ENCODE measurements around the gene PAN3. TPM values are rescaled to one million over a fixed set of nuclear protein-coding genes. Genes with fewer than 3 reads are reported as not detected.

PAN3 gene
- total RNA-seq, 1 donor from 2014 or later = 15.5 TPM

- no peak for DNase-seq (ENCODE audit: low read depth)
- H3K4me3 ChIP-seq (ENCODE audit: low read depth, low read length) = no peak overlapping the region
- no peak for TF ChIP-seq CTCF (conservative IDR thresholded peaks at IDR 0.05; ENCODE audit: low read depth, low read length)
Measured at GRCh38 chr13:28328271-28328607, 189.9 kb downstream of the PAN3 start.

GRCh38 chr13:28329395-28330158 lies 191.2 kb downstream of the PAN3 start:
- H3K4me3 ChIP-seq (ENCODE audit: low read depth, low read length) = no peak overlapping the region
- TF ChIP-seq CTCF (conservative IDR thresholded peaks at IDR 0.05; ENCODE audit: low read depth, low read length) = no peak
- no peak for DNase-seq (ENCODE audit: low read depth)

GRCh38 chr13:28333204-28333881 lies 195.0 kb downstream of the PAN3 start:
- no peak overlapping the region for H3K4me3 ChIP-seq (ENCODE audit: low read depth, low read length)
- no peak for TF ChIP-seq CTCF (conservative IDR thresholded peaks at IDR 0.05; ENCODE audit: low read depth, low read length)
- no peak for DNase-seq (ENCODE audit: low read depth)

GRCh38 chr13:28336193-28336657 lies 197.9 kb downstream of the PAN3 start:
- H3K4me3 ChIP-seq (ENCODE audit: low read depth, low read length) = no peak overlapping the region
- no peak for DNase-seq (ENCODE audit: low read depth)
- no peak for TF ChIP-seq CTCF (conservative IDR thresholded peaks at IDR 0.05; ENCODE audit: low read depth, low read length)

GRCh38 chr13:28337166-28338005 lies 199.0 kb downstream of the PAN3 start:
- no peak for TF ChIP-seq CTCF (conservative IDR thresholded peaks at IDR 0.05; ENCODE audit: low read depth, low read length)

GRCh38 chr13:28338006-28338574 lies 199.7 kb downstream of the PAN3 start:
- TF ChIP-seq CTCF (conservative IDR thresholded peaks at IDR 0.05; ENCODE audit: low read depth, low read length) = no peak
- no peak overlapping the region for H3K4me3 ChIP-seq (ENCODE audit: low read depth, low read length)
- no peak for DNase-seq (ENCODE audit: low read depth)

More at GRCh38 chr13:28337166-28338005, 199.0 kb downstream of the PAN3 start:
- DNase-seq (ENCODE audit: low read depth) = no peak
- H3K4me3 ChIP-seq (ENCODE audit: low read depth, low read length) = no peak overlapping the region
